OCI-LY1 (cell line): ENCODE results near the gene ABCB11.

ENCODE experiments used
- H2AFZ ChIP-seq: fragments of 200-600 bp; sonication (generic), shearing (Covaris generic); 2 replicates; pipeline ENCODE4 v1.6.0; 2014; ENCODE audit warnings: antibody characterized with exemption, mild to moderate bottlenecking, low read length
- H3F3A ChIP-seq: fragments of 200-600 bp; sonication (generic), shearing (Covaris generic); 2 replicates; pipeline ENCODE4 v1.6.0; 2014; ENCODE audit warnings: mild to moderate bottlenecking, antibody characterized with exemption, low read length, moderate library complexity; ENCODE audit not compliant: insufficient read depth
- H3K27ac ChIP-seq: fragments of 200-600 bp; sonication (generic); 2 replicates; pipeline ENCODE4 v1.5.1; 2014; ENCODE audit warnings: low read length, mixed run types, mild to moderate bottlenecking, low read depth; ENCODE audit not compliant: poor library complexity, severe bottlenecking
- H3K27me3 ChIP-seq: fragments of 200-600 bp; sonication (generic); 2 replicates; pipeline ENCODE4 v1.6.0; 2014; ENCODE audit warnings: antibody characterized with exemption, mild to moderate bottlenecking, low read length, moderate library complexity; ENCODE audit not compliant: insufficient read depth
- H3K36me3 ChIP-seq: fragments of 200-600 bp; sonication (generic); 2 replicates; pipeline ENCODE4 v1.6.1; 2014; ENCODE audit warnings: mild to moderate bottlenecking, antibody characterized with exemption, low read length, moderate library complexity, mixed read lengths; ENCODE audit not compliant: insufficient read depth
- H3K4me1 ChIP-seq: fragments of 200-600 bp; sonication (generic); 2 replicates; pipeline ENCODE4 v1.5.1; 2014; ENCODE audit warnings: mild to moderate bottlenecking, low read length, moderate library complexity; ENCODE audit not compliant: insufficient read depth, severe bottlenecking
- H3K4me2 ChIP-seq: fragments of 200-600 bp; sonication (generic), shearing (Covaris generic); 2 replicates; pipeline ENCODE4 v1.6.1; 2014; ENCODE audit warnings: low read length
- H3K4me3 ChIP-seq: fragments of 200-600 bp; sonication (generic); 2 replicates; pipeline ENCODE4 v1.5.1; 2014; ENCODE audit warnings: low read length, low read depth, mild to moderate bottlenecking, mixed read lengths; ENCODE audit not compliant: poor library complexity, severe bottlenecking
- H3K79me2 ChIP-seq: fragments of 200-600 bp; shearing (Covaris generic); 2 replicates; pipeline ENCODE4 v1.6.1; 2016; ENCODE audit warnings: mixed run types, low read length, mixed read lengths; ENCODE audit not compliant: insufficient read depth
- H3K9ac ChIP-seq: fragments of 200-600 bp; sonication (generic), shearing (Covaris generic); 2 replicates; pipeline ENCODE4 v1.6.1; 2014; ENCODE audit warnings: mild to moderate bottlenecking, low read length, mixed read lengths
- H3K9me2 ChIP-seq: fragments of 200-600 bp; sonication (generic), shearing (Covaris generic); 2 replicates; pipeline ENCODE4 v1.6.1; 2014; ENCODE audit warnings: low read depth, mild to moderate bottlenecking, low read length, mixed read lengths
- H3K9me3 ChIP-seq: fragments of 200-600 bp; shearing (Covaris generic); 2 replicates; pipeline ENCODE4 v1.6.1; 2014; ENCODE audit warnings: low read length, mixed read lengths
- H4K20me1 ChIP-seq: fragments of 200-600 bp; sonication (generic), shearing (Covaris generic); 2 replicates; pipeline ENCODE4 v1.6.0; 2016; ENCODE audit warnings: mild to moderate bottlenecking, low read length; ENCODE audit not compliant: insufficient read depth
- EZH2 ChIP-seq: fragments of 200-600 bp; sonication (generic), shearing (Covaris generic); IDR thresholded peaks from 2 replicates; pipeline ENCODE4 v1.8.0; 2017; ENCODE audit warnings: borderline replicate concordance, mixed run types, mild to moderate bottlenecking, antibody characterized with exemption, low read length, moderate library complexity, mixed read lengths
- TF ChIP-seq, protein P1 (sequence below): fragments of 200-600 bp; sonication (generic), shearing (Covaris generic); IDR thresholded peaks from 2 replicates; pipeline ENCODE4 v1.5.1; 2017; ENCODE audit warnings: mild to moderate bottlenecking, antibody characterized with exemption, low read length, moderate library complexity, mixed read lengths

ABCB11 gene

GRCh38 chr2:169035887-169036286 is 4.8 kb upstream of the ABCB11 start:
- Histone ChIP-seq H3K4me1 (no peaks in the 10 kb centered on the region), H3K9me2 (no peaks in the 10 kb centered on the region), H3K4me2 (no peak overlapping the region), H3F3A (no peaks in the 10 kb centered on the region), H3K27ac (no peak overlapping the region), H4K20me1 (no peaks in the 10 kb centered on the region), H3K9ac (no peak overlapping the region), H3K4me3 (no peak overlapping the region), H3K36me3 (no peaks in the 10 kb centered on the region), H3K79me2 (no peaks in the 10 kb centered on the region), H3K27me3 (no peaks in the 10 kb centered on the region), H2AFZ (no peak overlapping the region), H3K9me3 (no peaks in the 10 kb centered on the region)
- TF ChIP-seq, protein P1, sequence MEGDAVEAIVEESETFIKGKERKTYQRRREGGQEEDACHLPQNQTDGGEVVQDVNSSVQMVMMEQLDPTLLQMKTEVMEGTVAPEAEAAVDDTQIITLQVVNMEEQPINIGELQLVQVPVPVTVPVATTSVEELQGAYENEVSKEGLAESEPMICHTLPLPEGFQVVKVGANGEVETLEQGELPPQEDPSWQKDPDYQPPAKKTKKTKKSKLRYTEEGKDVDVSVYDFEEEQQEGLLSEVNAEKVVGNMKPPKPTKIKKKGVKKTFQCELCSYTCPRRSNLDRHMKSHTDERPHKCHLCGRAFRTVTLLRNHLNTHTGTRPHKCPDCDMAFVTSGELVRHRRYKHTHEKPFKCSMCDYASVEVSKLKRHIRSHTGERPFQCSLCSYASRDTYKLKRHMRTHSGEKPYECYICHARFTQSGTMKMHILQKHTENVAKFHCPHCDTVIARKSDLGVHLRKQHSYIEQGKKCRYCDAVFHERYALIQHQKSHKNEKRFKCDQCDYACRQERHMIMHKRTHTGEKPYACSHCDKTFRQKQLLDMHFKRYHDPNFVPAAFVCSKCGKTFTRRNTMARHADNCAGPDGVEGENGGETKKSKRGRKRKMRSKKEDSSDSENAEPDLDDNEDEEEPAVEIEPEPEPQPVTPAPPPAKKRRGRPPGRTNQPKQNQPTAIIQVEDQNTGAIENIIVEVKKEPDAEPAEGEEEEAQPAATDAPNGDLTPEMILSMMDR: no peak
- no peak for TF ChIP-seq EZH2

- Histone ChIP-seq H3K27ac (no peak overlapping the region), H3K4me2 (no peak overlapping the region), H2AFZ (no peak overlapping the region)
These were observed 3.9 kb upstream of the ABCB11 start for GRCh38 chr2:169034984-169035544.

DNA sequence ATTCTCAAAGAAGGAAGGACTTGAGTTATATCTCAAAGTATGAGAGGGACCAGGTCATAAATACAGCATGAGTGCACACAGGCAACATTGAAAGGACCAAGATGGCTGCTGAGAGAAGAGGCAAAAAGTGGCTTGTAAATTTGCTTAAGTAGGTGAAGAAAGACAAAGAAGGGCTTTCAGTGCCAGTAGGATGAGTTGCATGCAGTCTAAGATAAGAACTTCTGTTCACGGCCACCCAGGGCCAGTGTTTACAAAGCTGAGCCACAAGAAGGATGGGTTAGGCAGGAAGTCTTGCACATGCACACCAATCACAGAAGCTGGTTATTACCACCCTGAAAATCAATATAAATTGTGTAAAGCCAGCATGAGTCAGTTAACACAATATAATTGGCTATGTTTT is 3.1 kb upstream of the ABCB11 start:
- Histone ChIP-seq H3K4me1 (no peaks in the 10 kb centered on the region), H3K79me2 (no peaks in the 10 kb centered on the region), H4K20me1 (no peaks in the 10 kb centered on the region), H3F3A (no peaks in the 10 kb centered on the region), H3K27ac (no peak overlapping the region), H3K36me3 (no peaks in the 10 kb centered on the region), H3K4me3 (no peak overlapping the region), H3K9ac (no peak overlapping the region), H3K27me3 (no peaks in the 10 kb centered on the region), H3K4me2 (no peak overlapping the region), H3K9me2 (no peaks in the 10 kb centered on the region), H3K9me3 (no peaks in the 10 kb centered on the region), H2AFZ (no peak overlapping the region)
- no peak for TF ChIP-seq EZH2
- TF ChIP-seq, protein P1: no peak

More at GRCh38 chr2:169034984-169035544, 3.9 kb upstream of the ABCB11 start:
- Histone ChIP-seq H3K9ac (no peak overlapping the region), H4K20me1 (no peaks in the 10 kb centered on the region), H3K27me3 (no peaks in the 10 kb centered on the region), H3K4me1 (no peaks in the 10 kb centered on the region), H3K79me2 (no peaks in the 10 kb centered on the region), H3K4me3 (no peak overlapping the region), H3K9me3 (no peaks in the 10 kb centered on the region), H3K9me2 (no peaks in the 10 kb centered on the region), H3K36me3 (no peaks in the 10 kb centered on the region), H3F3A (no peaks in the 10 kb centered on the region)
- TF ChIP-seq EZH2: no peak

- no peaks in the 10 kb centered on the region for H3F3A ChIP-seq
- no peak overlapping the region for H2AFZ ChIP-seq
- no peaks in the 10 kb centered on the region for H3K27me3 ChIP-seq
- no peak overlapping the region for H3K4me3 ChIP-seq
- H3K9me2 ChIP-seq: no peaks in the 10 kb centered on the region
- H3K4me1 ChIP-seq: no peaks in the 10 kb centered on the region
- H3K36me3 ChIP-seq: no peaks in the 10 kb centered on the region
- no peak overlapping the region for H3K4me2 ChIP-seq
- H3K9ac ChIP-seq: no peak overlapping the region
- H3K9me3 ChIP-seq: no peaks in the 10 kb centered on the region
- no peaks in the 10 kb centered on the region for H3K79me2 ChIP-seq
- no peak overlapping the region for H3K27ac ChIP-seq
- H4K20me1 ChIP-seq: no peaks in the 10 kb centered on the region
- TF ChIP-seq, protein P1: no peak
- TF ChIP-seq EZH2: no peak
These were observed 1.8 kb downstream of the ABCB11 start for GRCh38 chr2:169029341-169029740.
